Hematopoietic multipotent progenitor cell treated with erythropoietin and hydrocortisone succinate and interleukin-3 and kit ligand, for 15 days (in vitro differentiated cells): Measurements from ENCODE around the gene UTS2B.

Experiments used
- DNase-seq: peaks from one replicate; pipeline ENCODE4 v3.0.0-alpha.2; 2015; ENCODE audit warnings: low spot score

UTS2B gene, protein sequence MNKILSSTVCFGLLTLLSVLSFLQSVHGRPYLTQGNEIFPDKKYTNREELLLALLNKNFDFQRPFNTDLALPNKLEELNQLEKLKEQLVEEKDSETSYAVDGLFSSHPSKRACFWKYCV

DNA sequence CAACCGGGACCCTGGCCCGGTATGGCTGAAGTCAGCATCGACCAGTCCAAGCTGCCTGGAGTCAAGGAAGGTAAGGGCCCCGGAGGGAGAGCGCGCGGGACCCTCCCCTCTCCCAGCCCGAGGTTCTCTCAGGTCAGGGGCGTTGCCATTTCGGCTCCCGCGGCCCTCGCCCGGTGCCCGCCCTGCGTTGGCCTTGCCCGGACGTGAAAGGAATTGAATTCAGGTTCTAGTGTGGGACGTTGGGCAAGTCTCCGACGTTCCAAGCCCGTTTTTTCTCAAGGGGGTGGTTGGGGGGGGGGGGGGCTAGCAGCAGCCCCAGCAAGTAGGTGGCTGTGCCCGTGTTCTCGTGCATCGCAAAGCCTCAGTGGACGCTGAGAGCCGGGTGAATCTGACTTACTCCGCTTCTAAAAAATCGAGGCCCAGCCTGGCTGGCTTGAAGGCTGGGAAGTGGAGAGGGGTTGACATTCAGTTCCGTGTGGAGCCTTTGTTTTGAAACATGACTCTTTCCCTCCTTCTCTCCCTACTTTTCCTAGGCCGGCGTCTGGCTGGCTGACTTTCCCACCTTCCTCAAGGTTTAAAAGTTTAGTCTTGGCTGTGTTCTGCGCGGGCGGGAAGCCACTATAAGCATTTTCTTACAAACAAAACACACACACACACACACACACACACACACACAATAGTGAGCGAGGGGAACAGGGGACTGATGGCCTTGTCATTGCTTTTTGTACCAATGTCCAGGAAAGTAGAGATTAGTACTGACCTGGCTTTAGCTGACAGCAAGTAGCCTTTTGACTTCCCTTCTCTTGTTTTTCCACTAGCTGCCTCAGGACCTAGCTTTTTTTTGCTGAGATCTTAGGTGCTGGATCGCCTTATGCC, at the start of gene UTS2B:
UTS2B (minus strand) TSS at position 873 of the 876 bp plus-strand sequence. CDS start 48,337 bp downstream, outside the sequence.
- DNase-seq, result peak; percentile 31

GRCh38 chr3:191380001-191380400, 49.7 kb upstream of the UTS2B start:
- DNase-seq, result no peak

DNA sequence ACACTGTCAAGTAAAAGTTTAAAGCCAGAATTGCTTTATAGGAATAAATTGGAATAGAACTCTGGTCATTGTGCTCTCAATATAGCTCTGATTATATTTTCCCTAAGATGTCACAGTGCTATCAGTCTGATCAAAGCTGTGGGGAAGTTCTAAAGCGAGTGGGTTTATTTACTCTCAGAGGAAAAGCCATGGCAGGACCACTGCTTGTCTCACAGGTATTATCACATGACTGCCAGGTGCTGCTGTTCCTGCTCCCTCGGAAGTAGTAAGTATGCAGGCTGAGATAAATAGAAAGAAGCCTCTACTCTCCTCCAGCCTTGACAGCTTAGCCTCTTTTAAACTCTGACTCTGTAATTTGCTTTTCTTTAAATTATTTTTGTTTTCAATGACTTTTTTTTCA, 49.1 kb upstream of the UTS2B start:
- no peak for DNase-seq

- no peak for DNase-seq
Measured at GRCh38 chr3:191378142-191378812, 48.0 kb upstream of the UTS2B start.

DNA sequence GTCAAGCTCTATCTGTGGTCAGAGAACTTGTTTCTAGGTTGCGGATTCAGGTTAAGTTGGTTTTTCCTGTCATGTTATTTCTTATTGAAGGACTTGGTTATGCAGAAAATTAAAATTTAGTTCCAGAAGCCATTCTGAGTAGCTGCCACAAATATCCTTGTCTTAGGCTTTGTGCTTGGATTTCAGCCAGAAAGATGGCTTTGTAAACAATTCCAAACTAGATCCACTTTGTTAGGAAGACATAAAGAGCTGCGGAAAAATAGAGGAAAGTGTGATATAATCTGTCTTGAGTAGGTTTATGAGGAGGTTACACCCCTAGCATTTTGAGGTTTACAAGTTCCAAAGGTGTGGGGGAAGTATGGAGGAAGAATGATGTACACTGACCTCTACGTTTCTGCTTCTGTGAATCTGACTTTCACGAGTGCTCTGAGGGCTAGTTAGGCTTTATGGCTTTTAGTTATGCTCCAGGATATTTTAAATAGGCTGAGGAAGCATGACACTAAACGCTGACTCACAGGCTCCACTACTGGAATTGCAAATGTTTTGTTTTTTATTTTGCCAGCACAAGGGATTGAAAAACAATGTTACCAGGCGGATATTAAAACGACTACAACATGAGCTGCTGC, 46.3 kb upstream of the UTS2B start:
- no peak for DNase-seq

GRCh38 chr3:191373327-191373726, 43.0 kb upstream of the UTS2B start:
- no peak for DNase-seq

DNA sequence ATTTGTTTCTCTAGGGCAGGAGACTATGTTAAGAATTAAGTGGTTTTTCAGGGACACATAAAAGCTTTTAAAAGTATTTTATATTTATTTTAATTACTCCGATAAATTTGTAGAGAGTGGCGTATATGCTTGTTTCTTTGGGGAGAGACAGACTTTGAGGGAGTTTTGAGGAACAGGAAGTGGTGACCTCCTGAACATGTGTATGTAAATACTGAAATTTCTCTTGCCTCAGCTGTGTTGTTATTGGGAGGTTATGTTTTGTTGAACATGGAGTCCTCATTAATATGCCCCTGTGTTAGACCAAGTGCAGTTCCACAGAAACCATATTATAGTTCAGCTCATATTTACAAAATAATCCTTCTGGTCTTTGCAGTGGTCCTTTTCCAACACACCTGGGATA, 41.8 kb upstream of the UTS2B start:
- DNase-seq, result no peak

DNA sequence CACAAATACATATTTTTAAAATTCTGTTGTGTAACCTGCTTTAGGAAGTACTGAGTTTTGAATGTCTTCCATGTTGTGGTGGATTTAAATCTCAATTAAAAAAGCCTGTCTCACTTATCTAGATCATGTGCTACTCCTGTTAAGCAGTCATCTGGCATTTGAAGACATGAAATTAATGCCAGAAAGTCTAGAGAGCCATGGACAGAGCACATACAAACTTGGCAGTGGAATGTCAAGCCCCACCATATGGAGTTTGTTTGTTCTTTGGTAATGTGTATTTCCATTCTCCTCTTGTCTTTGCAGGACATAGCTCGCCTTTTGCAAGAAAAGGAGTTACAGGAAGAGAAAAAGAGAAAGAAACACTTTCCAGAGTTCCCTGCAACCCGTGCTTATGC, 39.3 kb upstream of the UTS2B start:
- DNase-seq, result no peak

DNA sequence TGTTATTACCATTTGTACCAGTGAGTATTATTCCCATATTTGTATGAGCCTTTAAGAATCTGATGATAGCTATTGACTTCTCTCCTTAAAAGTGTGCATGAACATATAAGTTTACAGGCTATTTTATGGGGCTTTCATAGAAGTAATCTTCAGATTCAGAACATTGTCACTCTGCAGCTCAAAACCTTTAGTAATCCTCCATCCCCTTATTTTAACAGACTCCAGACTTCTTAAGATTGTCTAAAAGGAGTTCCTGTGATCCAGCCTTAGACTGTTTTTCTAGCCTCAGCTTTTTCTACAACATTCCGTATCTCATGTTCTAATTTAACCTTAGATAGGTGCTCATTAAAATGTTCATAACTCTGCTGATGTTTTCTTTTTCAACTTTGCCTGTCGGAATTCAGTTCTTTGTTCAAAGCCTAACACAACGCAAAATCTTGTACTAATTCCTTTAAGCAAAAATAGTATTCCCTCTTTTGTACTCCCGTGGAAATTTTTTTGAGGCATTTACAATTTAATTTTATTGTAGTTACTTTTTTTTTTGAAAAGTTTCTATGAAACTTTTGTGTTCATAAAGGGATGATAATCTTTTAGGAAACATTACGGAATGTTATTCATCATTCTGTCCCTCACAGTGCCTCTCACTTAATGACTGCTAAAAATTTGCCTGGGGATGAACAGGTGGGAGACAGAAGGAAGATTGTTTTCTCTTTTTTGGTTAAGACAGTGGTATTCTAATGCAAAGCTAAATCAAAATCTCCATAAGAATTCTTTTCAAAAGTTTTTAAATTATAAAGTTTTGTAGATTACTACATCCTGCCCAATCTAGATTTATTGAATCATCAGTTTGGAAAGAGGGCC, 38.7 kb upstream of the UTS2B start:
- no peak for DNase-seq

- no peak for DNase-seq
Measured at GRCh38 chr3:191366675-191367074, 36.3 kb upstream of the UTS2B start.

- DNase-seq, result no peak
Measured at GRCh38 chr3:191363221-191363620, 32.9 kb upstream of the UTS2B start.

GRCh38 chr3:191362524-191363090, 32.3 kb upstream of the UTS2B start:
- DNase-seq, result no peak

- DNase-seq, result no peak
Measured at GRCh38 chr3:191362037-191362436, 31.7 kb upstream of the UTS2B start.

DNA sequence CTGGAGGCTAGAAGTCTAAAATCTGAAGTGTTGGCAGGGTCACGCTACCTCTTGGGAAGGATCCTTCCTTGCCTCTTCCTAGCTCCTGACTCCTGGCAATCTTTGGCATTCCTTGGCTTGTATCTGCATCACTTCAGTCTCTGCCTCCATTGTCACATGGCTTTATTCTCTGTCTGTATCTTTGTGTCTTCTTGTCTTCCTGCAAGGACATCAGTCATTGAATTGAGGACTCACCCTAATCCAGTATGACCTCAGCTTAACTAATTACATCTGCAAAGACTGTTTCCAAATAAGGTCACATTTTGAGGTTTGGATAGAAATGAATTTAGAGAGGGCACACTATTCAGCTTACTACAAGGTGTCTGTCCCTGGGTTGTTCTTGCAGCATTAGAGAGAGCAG, 31.1 kb upstream of the UTS2B start:
- DNase-seq, result no peak

DNA sequence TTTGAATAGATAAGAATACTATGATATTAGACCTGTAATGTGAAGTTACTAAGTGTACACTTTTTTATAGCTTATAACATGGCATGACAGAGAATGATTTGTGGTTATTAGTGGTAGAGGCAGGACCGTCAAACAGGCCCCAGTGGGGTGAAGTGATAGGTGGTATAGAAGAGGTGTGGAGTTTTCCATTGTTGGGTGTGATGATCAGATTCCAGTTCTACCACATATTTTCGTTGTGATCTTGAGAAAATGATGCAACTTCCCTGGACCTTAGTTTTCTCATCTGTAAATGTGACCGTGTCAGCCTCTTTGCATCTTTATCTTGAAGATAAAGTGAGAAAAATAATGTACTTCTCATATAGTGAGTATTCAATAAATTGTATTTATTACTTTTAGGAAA, 30.3 kb upstream of the UTS2B start:
- no peak for DNase-seq

GRCh38 chr3:191358929-191359328, 28.6 kb upstream of the UTS2B start:
- no peak for DNase-seq

DNA sequence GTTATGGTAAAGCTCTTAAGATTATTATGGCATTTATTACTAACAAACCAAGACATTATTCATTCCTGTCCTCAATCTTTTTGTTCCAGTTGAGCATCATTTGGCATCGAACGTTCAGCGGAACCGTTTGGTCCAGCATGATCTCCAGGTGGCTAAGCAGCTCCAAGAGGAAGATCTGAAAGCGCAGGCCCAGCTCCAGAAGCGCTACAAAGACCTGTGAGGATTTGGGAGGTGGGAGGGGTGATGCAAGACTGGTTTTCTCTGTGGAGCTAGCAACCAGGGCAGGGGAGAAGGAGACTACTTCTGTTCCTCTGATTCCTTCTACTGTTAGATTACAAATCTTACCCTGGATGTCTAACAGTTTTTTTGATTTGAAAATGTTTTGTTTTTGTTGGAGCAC, 27.6 kb upstream of the UTS2B start:
- no peak for DNase-seq

DNA sequence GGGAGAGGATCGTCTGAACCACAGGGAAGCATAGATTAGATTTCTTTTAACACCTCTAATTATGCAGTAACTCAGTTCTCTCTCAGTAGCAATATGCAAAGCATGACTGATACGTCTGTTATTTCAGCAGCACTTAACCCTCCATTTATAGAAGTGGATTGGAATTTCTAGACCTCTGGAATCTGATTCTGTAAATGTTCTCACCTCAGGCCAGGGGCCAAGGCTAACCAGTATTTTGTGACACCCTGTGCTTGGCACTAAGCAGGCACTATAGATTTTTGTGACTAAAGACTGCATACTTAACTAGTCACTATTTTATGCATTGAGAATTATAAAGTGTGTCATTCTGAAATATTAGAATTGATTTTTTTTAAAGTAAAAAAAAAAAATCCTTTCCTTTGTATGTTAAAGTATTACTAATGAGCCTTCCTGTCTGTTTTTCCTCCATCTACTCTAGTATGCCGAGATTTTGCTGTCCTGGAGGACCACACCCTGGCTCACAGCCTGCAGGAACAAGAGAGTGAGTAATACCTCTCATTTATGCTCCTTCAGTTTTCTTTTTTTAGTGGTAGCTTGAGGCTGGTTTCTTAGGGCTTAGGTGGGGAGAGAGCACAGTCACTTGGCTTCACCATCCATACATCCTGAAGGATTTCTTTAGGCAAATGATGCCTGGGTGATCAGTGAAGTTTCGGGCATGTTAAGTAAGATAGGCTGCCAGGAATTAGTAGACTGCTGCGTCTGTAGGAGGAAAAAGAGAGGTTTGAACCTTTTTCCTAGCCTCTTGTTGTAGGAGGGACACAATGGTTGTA, 26.5 kb upstream of the UTS2B start:
- DNase-seq, result no peak

DNA sequence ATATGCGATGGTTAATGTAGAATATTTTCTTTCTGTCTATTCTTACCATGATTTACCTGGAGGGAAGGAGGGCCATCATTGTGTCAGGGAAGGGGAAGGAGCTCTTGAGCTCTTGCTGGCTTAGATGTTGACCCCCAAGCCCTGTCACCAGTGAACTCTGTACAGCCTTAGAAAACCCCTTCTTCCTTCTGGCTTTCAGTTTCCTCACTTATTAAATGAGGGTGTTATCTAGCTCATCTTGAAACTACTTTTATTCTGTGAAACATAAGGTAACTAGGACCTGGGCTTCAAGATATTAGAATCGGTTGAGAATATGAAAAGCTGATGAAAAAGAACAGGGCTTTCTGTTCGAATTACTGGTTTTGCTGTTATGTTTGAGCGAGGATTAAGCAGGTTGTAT, 25.1 kb upstream of the UTS2B start:
- no peak for DNase-seq

DNA sequence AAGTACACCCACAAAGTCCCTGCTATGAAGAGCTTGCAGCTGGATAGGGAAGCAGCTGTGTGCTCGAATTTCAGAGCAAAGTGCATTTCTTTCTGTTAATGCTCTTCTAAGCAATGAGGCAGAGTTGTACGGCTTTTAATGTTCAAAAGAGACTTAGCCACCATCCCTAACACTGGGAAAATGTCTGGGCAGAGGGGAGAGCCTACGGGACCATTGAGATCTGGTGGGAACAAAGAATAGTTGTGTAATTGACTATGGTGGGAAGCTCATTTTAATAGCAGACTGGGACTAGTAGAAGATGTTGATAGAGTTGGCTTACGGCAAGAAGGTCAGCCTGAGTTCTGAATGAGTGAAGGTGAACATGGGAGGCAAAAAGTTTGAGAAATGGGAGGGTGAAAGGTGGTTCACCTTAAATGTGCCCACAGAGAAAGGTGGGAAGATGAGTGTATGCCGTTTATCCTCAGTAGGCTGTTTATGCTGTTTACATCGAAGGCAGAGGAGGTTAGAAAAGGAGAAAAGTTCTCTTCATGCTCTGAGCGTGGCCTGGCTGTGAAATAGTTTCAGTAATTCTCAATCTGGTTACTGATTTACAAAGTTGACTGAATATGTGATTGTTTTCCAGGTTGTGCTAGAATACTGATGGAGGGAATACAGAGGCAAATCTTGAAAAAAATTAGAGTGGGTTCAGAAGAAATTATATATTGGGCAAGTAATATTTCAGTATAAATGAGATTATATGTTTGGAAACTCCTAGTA, 22.9 kb upstream of the UTS2B start:
- no peak for DNase-seq
